ENCODE results near the gene CIB4. TPM values are rescaled to one million over a fixed set of nuclear protein-coding genes. Genes with fewer than 3 reads are reported as not detected.

The CIB4 gene
- total RNA-seq, 1 experiment from 2014 or later, result not detected

DNA sequence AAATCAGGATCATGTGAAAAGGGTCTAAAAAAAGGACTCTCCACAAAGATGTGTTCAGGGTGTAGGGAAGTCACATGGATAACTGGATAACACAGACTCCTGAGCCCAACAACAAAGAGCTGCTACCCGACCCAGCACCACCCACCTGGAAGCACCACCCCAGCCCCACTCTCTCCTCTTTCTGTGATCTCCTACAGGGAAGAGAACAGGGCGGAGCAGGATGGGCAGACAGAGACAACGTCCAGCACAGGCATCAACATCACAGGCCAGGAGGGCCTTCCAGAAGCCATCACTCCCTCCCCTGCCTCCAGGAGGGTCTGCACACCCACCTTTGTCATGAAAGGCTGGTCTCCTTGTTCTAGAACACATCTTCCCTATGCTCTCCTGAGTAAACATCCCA is 1.3 kb upstream of the CIB4 start:
- no peak for DNase-seq (ENCODE audit: low spot score)

- peak; percentile 26 for DNase-seq (ENCODE audit: low spot score)
These were observed 828 bp downstream of the CIB4 start for GRCh38 chr2:26640331-26640745.

DNA sequence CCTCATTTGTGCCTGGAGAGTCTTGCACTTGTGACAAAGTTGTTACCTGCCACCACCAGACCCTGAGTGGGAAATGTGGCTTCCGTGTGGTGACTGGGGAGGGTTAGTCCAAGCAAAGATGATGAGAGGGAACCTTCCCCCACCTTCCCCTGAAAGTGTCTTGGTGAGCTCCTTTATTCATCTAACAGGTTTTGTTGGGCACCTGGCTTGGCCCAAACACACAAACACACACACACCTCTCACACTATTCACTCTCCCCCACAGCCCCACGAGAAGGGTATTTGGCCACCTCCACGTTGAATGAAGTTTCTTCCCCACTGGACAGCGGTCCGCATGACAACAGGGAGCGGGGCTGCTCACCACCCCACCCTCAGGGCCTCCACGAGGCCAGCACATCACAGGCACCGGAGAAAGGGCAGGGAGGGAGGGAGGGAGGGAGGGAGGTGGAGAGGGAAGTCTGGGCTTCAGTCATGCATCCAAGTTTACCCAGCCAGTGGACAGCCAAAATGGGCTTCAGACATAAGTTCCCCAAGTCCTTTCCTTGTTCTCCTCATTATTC is 1.4 kb downstream of the CIB4 start:
- DNase-seq (ENCODE audit: low spot score), result no peak

- no peak for DNase-seq (ENCODE audit: low spot score)
These were observed 3.3 kb downstream of the CIB4 start for GRCh38 chr2:26637811-26638310.

DNA sequence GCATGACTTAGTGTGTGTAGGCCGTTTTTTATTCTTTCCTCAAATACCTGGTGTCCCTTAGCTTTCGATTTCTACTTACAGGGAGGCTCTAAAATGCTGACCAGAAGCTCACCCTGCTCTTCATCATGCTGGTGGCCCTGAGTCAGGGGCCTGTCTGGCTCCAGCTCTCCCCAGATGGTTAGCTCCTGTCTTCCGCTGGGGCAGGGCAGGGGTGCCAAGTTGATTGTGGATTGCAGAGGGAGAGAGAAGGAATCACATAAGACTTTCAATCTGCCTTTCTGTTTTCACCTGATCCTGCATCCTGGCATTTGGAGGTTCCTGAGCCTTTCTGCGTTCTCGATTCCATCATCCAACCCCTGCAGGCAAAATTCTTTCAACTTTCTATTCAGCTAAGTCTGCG is 4.2 kb downstream of the CIB4 start:
- DNase-seq (ENCODE audit: low spot score), result no peak

DNA sequence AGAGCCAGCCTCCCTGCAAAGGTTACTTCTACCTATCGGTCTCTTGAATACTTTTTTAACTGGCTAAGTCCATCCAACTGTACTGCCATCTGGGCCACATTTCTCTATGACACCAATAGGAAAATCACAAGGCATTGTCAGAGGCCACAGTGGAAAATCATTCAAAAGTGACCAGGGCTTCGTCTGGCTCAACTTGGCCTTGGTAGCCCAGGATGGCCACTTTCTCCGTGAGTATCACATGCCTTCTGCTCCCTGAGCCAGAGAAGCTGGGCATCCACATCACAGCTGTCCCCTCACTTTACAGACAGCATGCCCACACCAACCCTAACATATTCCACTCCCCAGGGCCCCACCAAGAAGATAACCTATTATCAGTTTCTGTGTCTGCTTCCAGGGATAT is 5.8 kb downstream of the CIB4 start:
- DNase-seq (ENCODE audit: low spot score), result no peak

DNA sequence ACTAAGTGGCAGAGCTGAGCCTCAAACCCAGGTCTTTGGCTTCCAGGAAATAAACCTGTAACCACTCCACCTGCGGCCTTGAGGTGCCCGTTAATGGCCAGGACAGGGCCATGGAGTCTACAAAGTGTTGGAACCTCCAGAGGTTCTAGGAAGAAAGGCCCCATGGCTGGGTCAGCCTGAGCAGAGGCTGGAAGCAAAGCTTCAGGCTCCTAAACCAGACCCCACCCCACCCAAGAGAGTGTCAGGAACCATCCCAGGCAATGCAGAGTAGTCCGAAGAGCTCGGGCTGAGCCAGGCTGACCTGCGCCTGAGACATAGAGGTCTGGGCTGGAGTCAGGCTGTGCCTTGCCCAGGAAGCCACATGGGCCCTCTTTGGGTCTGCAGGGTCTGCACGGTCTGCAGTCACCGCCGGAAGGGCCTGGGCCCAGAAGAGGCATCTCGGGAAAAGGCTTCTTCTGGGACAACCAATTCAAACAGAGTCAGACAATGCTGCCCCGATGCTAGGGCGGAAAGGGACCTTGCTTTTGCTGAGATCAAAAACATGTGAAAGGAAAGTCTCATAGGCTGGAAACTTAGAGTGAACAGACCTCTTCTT is 6.4 kb downstream of the CIB4 start:
- no peak for DNase-seq (ENCODE audit: low spot score)

- no peak for DNase-seq (ENCODE audit: low spot score)
These were observed 7.1 kb downstream of the CIB4 start for GRCh38 chr2:26633993-26634595.

DNA sequence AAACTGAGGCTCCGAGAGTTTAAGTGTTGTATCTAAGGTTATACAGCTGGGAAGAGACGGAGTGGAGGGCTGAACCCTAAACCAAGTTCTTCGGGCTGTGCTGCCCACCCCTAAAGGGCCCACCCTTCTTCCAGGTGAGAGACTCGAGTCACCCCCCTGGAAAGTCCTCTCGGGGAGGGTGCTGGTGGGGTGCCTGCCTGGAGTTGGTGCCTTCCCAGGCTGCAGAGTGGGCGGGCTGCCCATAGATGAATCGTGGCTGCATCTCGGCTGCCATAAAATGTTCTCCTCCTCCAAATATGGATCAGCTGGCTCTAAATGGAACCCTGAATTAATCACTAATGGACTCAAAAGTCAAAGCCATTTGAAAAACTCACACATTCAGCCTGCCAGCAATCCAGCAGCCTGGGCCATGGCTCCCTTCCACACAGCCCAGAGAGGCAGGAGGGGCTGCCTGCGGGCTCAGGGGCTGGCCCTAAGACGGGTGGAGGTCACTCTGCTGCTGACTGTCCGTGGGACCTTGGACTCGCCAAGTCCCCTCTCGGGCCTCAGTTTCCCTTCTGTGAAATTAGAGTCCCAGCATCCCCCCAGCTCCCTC is 7.7 kb downstream of the CIB4 start:
- DNase-seq (ENCODE audit: low spot score), result no peak

- no peak for DNase-seq (ENCODE audit: low spot score)
These were observed 8.5 kb downstream of the CIB4 start for GRCh38 chr2:26632624-26633185.

GRCh38 chr2:26631401-26632170 is 9.6 kb downstream of the CIB4 start:
- DNase-seq (ENCODE audit: low spot score), result no peak

DNA sequence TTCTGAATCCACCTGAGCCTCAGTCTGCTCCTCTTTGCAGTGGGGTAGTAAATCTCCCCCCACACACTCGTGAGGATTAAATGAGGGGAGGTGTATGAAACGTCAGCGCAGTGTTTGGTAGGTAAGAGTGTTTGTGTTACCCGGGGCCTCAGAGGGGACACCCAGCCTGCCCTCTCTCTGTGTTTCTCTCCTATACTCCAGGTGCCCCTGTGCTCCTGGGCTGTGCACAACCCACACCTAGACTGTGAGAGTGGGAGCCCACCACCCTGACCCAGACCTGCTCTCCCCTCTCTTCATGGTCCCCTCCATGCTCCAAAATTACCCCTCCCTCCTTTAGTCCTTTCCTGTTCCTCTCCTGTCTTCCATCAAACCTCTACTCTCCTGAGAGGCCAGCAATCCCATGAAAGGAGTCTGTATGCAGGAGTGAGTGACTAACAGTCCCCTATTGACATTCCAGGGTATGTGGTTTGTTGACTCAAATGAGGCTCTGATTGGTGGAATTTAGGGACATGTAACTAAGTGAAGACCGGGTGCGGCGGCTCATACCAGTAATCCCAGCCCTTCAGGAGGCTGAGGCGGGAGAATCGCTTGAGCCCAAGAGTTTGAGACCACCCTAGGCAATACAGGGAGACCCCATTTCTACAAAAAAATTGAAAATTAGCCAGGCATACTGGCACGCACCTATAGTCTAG is 10.4 kb downstream of the CIB4 start:
- no peak for DNase-seq (ENCODE audit: low spot score)

DNA sequence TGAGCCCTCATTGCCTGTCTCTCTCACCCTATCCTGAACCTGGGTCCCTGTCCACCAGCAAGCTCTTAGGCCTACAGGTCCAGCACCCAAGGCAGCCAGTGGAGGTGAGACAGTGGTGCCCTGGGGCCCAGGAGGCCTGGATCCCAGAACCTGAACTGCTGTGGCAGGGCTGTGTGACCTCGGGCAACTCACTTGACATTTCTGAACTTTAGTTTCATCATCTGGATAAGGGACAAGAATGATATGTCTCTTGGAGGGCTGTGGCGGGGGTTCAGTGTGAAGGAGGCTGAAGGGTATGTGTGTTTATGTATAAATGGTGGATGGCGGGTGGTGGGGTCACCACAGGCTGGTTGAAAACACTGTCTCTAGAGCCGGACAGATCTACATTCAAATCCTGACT is 10.9 kb downstream of the CIB4 start:
- no peak for DNase-seq (ENCODE audit: low spot score)

DNA sequence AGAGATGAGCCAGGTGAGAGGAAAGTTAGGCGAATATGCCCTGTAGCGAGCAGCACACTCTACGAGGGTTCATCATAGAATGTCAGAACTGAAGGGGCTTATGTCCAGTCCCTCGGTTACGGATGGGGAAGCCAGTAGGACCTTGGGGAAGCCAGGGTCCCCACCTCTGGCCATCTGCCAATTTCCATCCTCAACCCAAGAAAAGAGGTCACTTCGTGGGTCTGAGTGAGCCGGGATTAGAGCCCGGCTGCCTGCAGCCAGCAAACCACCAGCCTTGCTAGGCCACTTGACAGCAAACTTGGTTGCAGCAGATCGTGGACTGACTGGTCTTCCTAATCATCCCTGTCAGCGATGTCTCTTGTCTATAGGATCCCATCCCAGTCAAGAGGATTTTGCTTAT is 11.4 kb downstream of the CIB4 start:
- no peak for DNase-seq (ENCODE audit: low spot score)

GRCh38 chr2:26629346-26629630 is 11.9 kb downstream of the CIB4 start:
- DNase-seq (ENCODE audit: low spot score), result no peak

GRCh38 chr2:26628561-26629345 is 12.4 kb downstream of the CIB4 start:
- no peak for DNase-seq (ENCODE audit: low spot score)

DNA sequence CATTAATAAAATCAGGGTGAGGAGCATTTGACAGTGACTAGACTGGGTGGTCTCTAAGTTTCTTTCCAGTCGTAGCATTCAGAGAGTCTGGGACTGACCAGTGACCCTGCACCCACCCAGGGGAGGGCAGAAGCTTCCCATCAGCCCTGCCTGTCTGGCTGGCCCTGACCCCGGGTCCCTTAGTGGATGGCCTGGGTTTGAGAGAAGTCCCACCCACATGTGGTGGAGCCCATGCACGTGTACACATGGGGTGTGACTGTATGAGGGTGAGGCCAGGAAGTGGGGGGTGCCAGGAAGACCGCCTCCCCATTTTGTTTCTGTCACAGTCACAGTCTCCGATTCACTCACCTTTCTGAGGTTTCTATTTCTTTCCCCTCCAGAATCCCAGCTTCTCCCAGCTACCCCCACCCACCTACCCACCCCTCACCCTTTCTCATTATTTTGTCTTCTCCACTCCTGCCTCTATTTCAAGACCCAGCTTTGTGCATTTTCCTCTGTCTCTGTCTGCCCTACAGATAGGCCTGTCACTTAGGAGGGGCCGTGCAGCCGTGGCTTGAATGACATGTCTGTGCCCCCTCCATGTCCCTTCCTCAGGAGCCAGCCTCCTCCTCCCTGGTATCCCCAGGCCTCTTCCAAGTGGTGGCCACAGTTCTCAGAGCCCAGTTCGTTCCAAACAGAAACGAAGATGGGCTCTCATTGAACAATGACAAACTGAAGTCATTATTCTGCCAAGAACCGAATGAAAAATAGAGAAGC is 13.6 kb downstream of the CIB4 start:
- DNase-seq (ENCODE audit: low spot score), result no peak

DNA sequence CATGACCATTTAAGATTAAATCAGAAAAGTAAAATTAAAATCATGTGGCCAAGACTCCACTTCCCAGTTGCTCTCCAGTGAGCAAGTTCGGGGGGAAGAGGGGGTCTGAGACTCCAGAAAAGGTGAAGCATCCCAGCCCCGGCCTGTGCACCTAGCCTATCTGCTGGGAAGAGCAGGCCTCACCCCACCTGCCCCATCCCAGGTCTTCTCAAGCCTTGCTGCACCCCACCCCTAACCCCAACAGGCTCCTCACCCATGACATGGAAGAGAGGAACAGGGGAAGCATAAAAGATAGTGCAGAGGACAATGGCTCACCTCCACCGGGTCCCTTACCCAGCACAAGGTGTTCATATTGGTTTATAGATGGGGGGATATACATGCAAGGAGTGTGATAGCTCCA is 14.6 kb downstream of the CIB4 start:
- DNase-seq (ENCODE audit: low spot score), result no peak

GRCh38 chr2:26623541-26624495 is 17.3 kb downstream of the CIB4 start:
- no peak for DNase-seq (ENCODE audit: low spot score)

Measured in HT-29 (cell line).